Endothelial cell of umbilical vein (primary cell): ENCODE results near the gene HS3ST3B1. TPM values are rescaled to one million over a fixed set of nuclear protein-coding genes. Genes with fewer than 3 reads are reported as not detected.

Experiments
- BruUV-seq: library from RNA; stranded (reverse); fragments of 400-500 nt; replicated peaks from 2 replicates; lab custom pipeline; 2021; lab: Mats Ljungman, UMichigan
- CTCF ChIA-PET: fragments of 300-600, 350-600 bp; sonication (Branson Sonifier 250); formaldehyde crosslinking; loops from one replicate; lab custom pipeline; 2021; ENCODE audit warnings: antibody characterized with exemption, inconsistent platforms; lab: Charles Lee
- POLR2A ChIA-PET: fragments of 300-600, 350-600 bp; sonication (Branson Sonifier 250); formaldehyde crosslinking; loops from one replicate; lab custom pipeline; 2021; ENCODE audit warnings: antibody characterized with exemption, inconsistent platforms; lab: Charles Lee
- DNase-seq: peaks from one replicate; pipeline ENCODE4 v3.0.0-alpha.2; 2011; ENCODE audit warnings: low read depth, low spot score
- FAIRE-seq: peaks from 2 replicates; lab custom pipeline; 2011; peaks lifted over from hg19 to GRCh38; lab: Jason Lieb, UNC
- H2AFZ ChIP-seq: 2 replicates; pipeline ENCODE4 v1.6.0; 2012; ENCODE audit warnings: low read depth, low read length, control low read depth, inconsistent platforms
- H3K27ac ChIP-seq: 2 replicates; pipeline ENCODE4 v1.5.1; 2011; ENCODE audit warnings: low read depth, mild to moderate bottlenecking, control low read depth, low read length, moderate library complexity; ENCODE audit not compliant: insufficient read depth
- H3K27me3 ChIP-seq, 2 experiments: 2 replicates each; pipeline versions ENCODE4 v1.6.0 to v1.6.1; 2011; ENCODE audit warnings: low read length in 2 of 2, mixed read lengths in 1 of 2; ENCODE audit not compliant: control insufficient read depth in 2 of 2, insufficient read depth in 2 of 2
- H3K36me3 ChIP-seq, 2 experiments: 2 replicates in 1 of 2; 3 replicates in 1 of 2; pipeline ENCODE4 v1.5.1; 2011; ENCODE audit warnings: low read length in 2 of 2, mild to moderate bottlenecking in 1 of 2, moderate library complexity in 1 of 2; ENCODE audit not compliant: control insufficient read depth in 2 of 2, insufficient read depth in 2 of 2; ENCODE audit errors: extremely low read depth in 1 of 2
- H3K4me1 ChIP-seq: 3 replicates; pipeline ENCODE4 v1.5.1; 2011; ENCODE audit warnings: mild to moderate bottlenecking, low read length; ENCODE audit not compliant: control insufficient read depth, insufficient read depth; ENCODE audit errors: extremely low read depth
- H3K4me2 ChIP-seq: 2 replicates; pipeline ENCODE4 v1.6.1; 2011; ENCODE audit warnings: low read length, control low read depth, mixed read lengths; ENCODE audit not compliant: insufficient read depth
- H3K4me3 ChIP-seq, 3 experiments: fragments of 200-600 bp in 1 of 3; sonication (generic), shearing (Covaris generic) in 1 of 3; replicated peaks in 1 of 3; 2 replicates each; pipeline ENCODE4 v1.5.1; 2011 to 2016; ENCODE audit warnings: control low read depth in 3 of 3, low read length in 3 of 3, mild to moderate bottlenecking in 2 of 3, inconsistent platforms in 1 of 3, low read depth in 1 of 3, moderate library complexity in 1 of 3; ENCODE audit not compliant: insufficient read depth in 1 of 3
- H3K79me2 ChIP-seq: 2 replicates; pipeline ENCODE4 v1.6.0; 2012; ENCODE audit warnings: low read length, inconsistent platforms; ENCODE audit not compliant: control insufficient read depth, insufficient read depth
- H3K9ac ChIP-seq: replicated peaks from 2 replicates; pipeline ENCODE3; 2011; ENCODE audit warnings: low read length, control low read depth; ENCODE audit not compliant: insufficient read depth; ENCODE audit errors: extremely low read depth
- H3K9me1 ChIP-seq: replicated peaks from 3 replicates; pipeline ENCODE4 v1.6.0; 2011; ENCODE audit warnings: mild to moderate bottlenecking, low read length; ENCODE audit not compliant: control insufficient read depth, insufficient read depth; ENCODE audit errors: extremely low read depth
- H3K9me3 ChIP-seq: replicated peaks from 2 replicates; pipeline ENCODE4 v1.5.1; 2012; ENCODE audit warnings: low read length, inconsistent platforms; ENCODE audit not compliant: control insufficient read depth, insufficient read depth
- H4K20me1 ChIP-seq: replicated peaks from 2 replicates; pipeline ENCODE3; 2011; ENCODE audit warnings: mild to moderate bottlenecking, low read length; ENCODE audit not compliant: control insufficient read depth, insufficient read depth; ENCODE audit errors: extremely low read depth
- CTCF ChIP-seq, 2 donors: IDR thresholded peaks; 1 replicate in 1 of 2; 2 replicates in 1 of 2; pipeline ENCODE4 v1.5.1; 2011; ENCODE audit warnings: low read length in 2 of 2, mild to moderate bottlenecking in 2 of 2, moderate library complexity in 2 of 2, control low read depth in 1 of 2, inconsistent platforms in 1 of 2, low read depth in 1 of 2; ENCODE audit not compliant: insufficient read depth in 1 of 2; ENCODE audit errors: extremely low read depth in 1 of 2
- EZH2 ChIP-seq: IDR thresholded peaks from 2 replicates; pipeline ENCODE4 v1.6.1; 2012; ENCODE audit warnings: borderline replicate concordance, low read depth, mild to moderate bottlenecking, moderate library complexity, low read length, inconsistent platforms; ENCODE audit not compliant: severe bottlenecking
- FOS ChIP-seq: IDR thresholded peaks from 2 replicates; pipeline ENCODE4 v1.6.1; 2011; ENCODE audit warnings: mild to moderate bottlenecking, low read length, moderate library complexity, borderline replicate concordance; ENCODE audit not compliant: insufficient read depth
- GATA2 ChIP-seq: IDR thresholded peaks from 2 replicates; pipeline ENCODE4 v1.7.0; 2011; ENCODE audit warnings: low read depth, mild to moderate bottlenecking, moderate library complexity, mixed read lengths, low read length; ENCODE audit not compliant: insufficient read length, insufficient read depth
- JUN ChIP-seq: IDR thresholded peaks from 2 replicates; pipeline ENCODE4 v1.6.1; 2011; ENCODE audit warnings: borderline replicate concordance, low read depth; ENCODE audit not compliant: insufficient read length, insufficient read depth
- MYC ChIP-seq: IDR thresholded peaks from one replicate; pipeline ENCODE4 v1.6.1; 2011; ENCODE audit warnings: mild to moderate bottlenecking, low read depth, low read length
- POLR2A ChIP-seq: IDR thresholded peaks from 2 replicates; pipeline ENCODE4 v1.6.1; 2012; ENCODE audit warnings: low read depth, mild to moderate bottlenecking, control low read depth, low read length
- POLR2AphosphoS5 ChIP-seq: IDR thresholded peaks from 2 replicates; pipeline ENCODE4 v1.6.1; 2012; ENCODE audit warnings: low read depth, mild to moderate bottlenecking, control low read depth, low read length, moderate library complexity; ENCODE audit not compliant: insufficient read depth
- dilution Hi-C: fragments of 300-500 bp; cut with MboI; formaldehyde crosslinking; loops from one replicate; pipeline ENCODE4 v1.15.0; 2019; ENCODE audit warnings: low sequenced_read_pairs; ENCODE audit not compliant: extremely low pct_ligation_motif_present
- intact Hi-C: fragments of 100-400 bp; cut with micrococcal nuclease; formaldehyde crosslinking; loops from one replicate; pipeline ENCODE4 v1.10.0; 2022
- polyA plus RNA-seq, 4 experiments: library from polyadenylated mRNA; depleted of rRNA in 3 of 4; stranded (reverse) in 3 of 4; unstranded in 1 of 4; fragments of >200 nt; gene quantifications; 2 replicates each; pipeline versions ENCODE4 v1.2.1 to v1.2.3, GENCODE V29; 2011 to 2012; ENCODE audit warnings: missing spikeins in 1 of 4
- total RNA-seq: library from RNA; stranded (reverse); gene quantifications from 2 replicates; pipeline ENCODE4 v1.2.3, GENCODE V29; 2021
- TF ChIP-seq, protein P1 (sequence below): IDR thresholded peaks from 2 replicates; pipeline ENCODE4 v1.6.1; 2011; ENCODE audit not compliant: insufficient read depth, insufficient read length

HS3ST3B1 gene
- total and polyA plus RNA-seq, 2 donors (not counting 3 experiments of a cell fraction or from before 2014, with no cell fraction given): not detected

DNA sequence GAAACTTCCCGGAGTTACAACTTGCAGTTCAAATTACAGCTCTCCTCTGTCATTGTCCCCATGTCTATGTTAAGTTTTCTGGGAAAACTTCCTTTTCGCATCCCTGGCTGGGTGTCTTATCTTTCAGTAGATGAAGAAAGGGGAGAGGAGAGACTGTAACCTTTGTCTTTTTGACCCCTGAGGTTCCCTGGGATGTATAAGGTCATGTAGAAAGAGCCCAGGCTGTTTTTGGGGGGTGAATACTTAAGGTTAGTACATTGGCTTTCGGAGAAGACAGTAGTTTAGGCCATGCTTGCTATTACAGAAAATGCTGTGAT, 31.1 kb downstream of the HS3ST3B1 start:
- H3K4me3 ChIP-seq: no peak overlapping the region
- dilution Hi-C loops: no loop called here
- CTCF ChIA-PET: no interaction called here
- FAIRE-seq (no peak), DNase-seq (no peak)
- no peak overlapping the region for H3K27ac ChIP-seq
- H3K9ac ChIP-seq: no peak overlapping the region
- no TSS peak for BruUV-seq
- no peaks in the 10 kb centered on the region for H3K27me3 ChIP-seq
- H3K79me2 ChIP-seq: no peaks in the 10 kb centered on the region
- POLR2A ChIA-PET: no interaction called here
- no peaks in the 10 kb centered on the region for H3K9me3 ChIP-seq
- H3K36me3 ChIP-seq: no peaks in the 10 kb centered on the region
- TF ChIP-seq JUN (no peak), EZH2 (no peak), GATA2 (no peak), MYC (no peak), POLR2A (no peak), CTCF (IDR thresholded peaks at IDR 0.05; ENCODE audit: extremely low read depth in 1 of 2, insufficient read depth in 1 of 2, low read depth in 1 of 2, low read length in 2 of 2) (no peak), FOS (no peak), POLR2AphosphoS5 (no peak)
- TF ChIP-seq, protein P1, sequence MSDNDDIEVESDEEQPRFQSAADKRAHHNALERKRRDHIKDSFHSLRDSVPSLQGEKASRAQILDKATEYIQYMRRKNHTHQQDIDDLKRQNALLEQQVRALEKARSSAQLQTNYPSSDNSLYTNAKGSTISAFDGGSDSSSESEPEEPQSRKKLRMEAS: no peak
- H3K9me1 ChIP-seq: no peaks in the 10 kb centered on the region
- intact Hi-C loops: no loop called here
- no peak overlapping the region for H2AFZ ChIP-seq
- H3K4me1 ChIP-seq: no peaks in the 10 kb centered on the region
- H4K20me1 ChIP-seq: no peaks in the 10 kb centered on the region
- H3K4me2 ChIP-seq: no peak overlapping the region
